Hepatocyte (in vitro differentiated cells): ENCODE data around the gene MNX1.

Source experiments
- CTCF ChIP-seq: fragments of 200-600 bp; sonication (generic); IDR thresholded peaks from 2 replicates; pipeline ENCODE4 v1.5.1; 2016; ENCODE audit warnings: antibody characterized with exemption, mild to moderate bottlenecking; ENCODE audit not compliant: poor library complexity
- EZH2 ChIP-seq: fragments of 200-600 bp; sonication (generic); IDR thresholded peaks from 2 replicates; pipeline ENCODE4 v1.6.1; 2016; ENCODE audit warnings: antibody characterized with exemption, mild to moderate bottlenecking, borderline replicate concordance

DNA sequence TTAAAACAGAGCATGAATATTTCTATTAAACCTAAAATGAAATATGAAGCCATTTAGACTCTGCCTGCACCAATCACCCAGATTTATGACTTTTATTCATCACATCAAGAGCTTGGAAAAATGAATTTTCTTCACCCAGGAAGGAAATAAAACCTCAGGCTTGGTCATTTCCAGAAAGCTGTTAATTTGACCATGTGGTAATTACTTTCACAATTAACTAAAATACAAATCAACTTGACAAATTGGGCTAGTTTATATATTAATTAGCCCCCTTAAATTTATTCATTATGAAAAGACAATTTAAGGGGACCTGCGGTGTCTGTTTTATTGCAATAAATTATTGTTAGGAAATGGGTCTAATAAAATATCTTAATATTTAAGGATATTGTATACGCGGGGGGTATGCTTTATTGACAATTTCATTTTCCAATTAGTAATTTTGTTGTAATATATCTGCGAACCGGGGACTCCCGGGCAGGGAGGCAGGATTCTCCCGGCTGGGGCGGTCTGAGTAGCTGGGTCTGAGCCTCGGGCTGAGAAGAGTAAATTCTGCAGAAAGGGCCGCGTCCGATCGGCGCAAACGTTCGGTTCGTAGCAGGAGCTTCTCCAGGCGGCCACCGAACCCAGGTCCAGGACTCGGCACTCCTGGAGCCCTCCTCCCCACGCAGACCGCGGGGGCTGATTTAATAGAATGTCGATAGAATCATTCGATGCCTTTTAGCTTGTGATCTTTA lies 9.4 kb upstream of the MNX1 start:
- TF ChIP-seq EZH2 (no peak), CTCF (no peak)
